ENCODE measurements around the gene NEGR1.

Gene NEGR1

GRCh38 chr1:71949681-71950080, 332.7 kb downstream of the NEGR1 start:
- in situ Hi-C loops (cut with HindIII; ENCODE audit: low sequenced_read_pairs) = no loop called here
- no peak for TF ChIP-seq CTCF (IDR thresholded peaks at IDR 0.05; ENCODE audit: low read depth, low read length, missing control alignments)
- H3K4me3 ChIP-seq (ENCODE audit: low read depth, low read length) = no peak overlapping the region
- DNase-seq (ENCODE audit: low read depth) = no peak

- in situ Hi-C loops (cut with HindIII; ENCODE audit: low sequenced_read_pairs) = no loop called here
- no peak for TF ChIP-seq CTCF (IDR thresholded peaks at IDR 0.05; ENCODE audit: low read depth, low read length, missing control alignments)
- H3K4me3 ChIP-seq (ENCODE audit: low read depth, low read length) = no peak overlapping the region
- no peak for DNase-seq (ENCODE audit: low read depth)
These were observed 333.8 kb downstream of the NEGR1 start for GRCh38 chr1:71948561-71948960.

GRCh38 chr1:71944006-71944405, 338.3 kb downstream of the NEGR1 start:
- no peak for TF ChIP-seq CTCF (IDR thresholded peaks at IDR 0.05; ENCODE audit: low read depth, low read length, missing control alignments)
- in situ Hi-C loops (cut with HindIII; ENCODE audit: low sequenced_read_pairs) = no loop called here
- no peak overlapping the region for H3K4me3 ChIP-seq (ENCODE audit: low read depth, low read length)
- no peak for DNase-seq (ENCODE audit: low read depth)

GRCh38 chr1:71940261-71940660, 342.1 kb downstream of the NEGR1 start:
- H3K4me3 ChIP-seq (ENCODE audit: low read depth, low read length) = no peak overlapping the region
- TF ChIP-seq CTCF (IDR thresholded peaks at IDR 0.05; ENCODE audit: low read depth, low read length, missing control alignments) = no peak
- DNase-seq (ENCODE audit: low read depth) = no peak
- in situ Hi-C loops (cut with HindIII; ENCODE audit: low sequenced_read_pairs) = no loop called here

GRCh38 chr1:71930511-71930910, 351.8 kb downstream of the NEGR1 start:
- no peak overlapping the region for H3K4me3 ChIP-seq (ENCODE audit: low read depth, low read length)
- in situ Hi-C loops (cut with HindIII; ENCODE audit: low sequenced_read_pairs) = no loop called here
- DNase-seq (ENCODE audit: low read depth) = no peak
- TF ChIP-seq CTCF (IDR thresholded peaks at IDR 0.05; ENCODE audit: low read depth, low read length, missing control alignments) = no peak

- DNase-seq (ENCODE audit: low read depth) = no peak
- in situ Hi-C loops (cut with HindIII; ENCODE audit: low sequenced_read_pairs) = no loop called here
- TF ChIP-seq CTCF (IDR thresholded peaks at IDR 0.05; ENCODE audit: low read depth, low read length, missing control alignments) = no peak
- no peak overlapping the region for H3K4me3 ChIP-seq (ENCODE audit: low read depth, low read length)
These were observed 360.3 kb downstream of the NEGR1 start for GRCh38 chr1:71921935-71922559.
